HG02938 (cell line): ENCODE measurements around the gene EWSR1.
"Not testable (repeated sequence)": the region's sequence is repeated elsewhere in the genome, so short reads cannot be mapped to it uniquely, and the experiment has no call there.

Experiments
- ATAC-seq: cut with Tn5 transposase; IDR thresholded peaks from one replicate; pipeline ENCODE4 v1.9.1; 2021; ENCODE audit warnings: mild to moderate bottlenecking, moderate library complexity; ENCODE audit not compliant: unreplicated experiment

Gene EWSR1, protein sequence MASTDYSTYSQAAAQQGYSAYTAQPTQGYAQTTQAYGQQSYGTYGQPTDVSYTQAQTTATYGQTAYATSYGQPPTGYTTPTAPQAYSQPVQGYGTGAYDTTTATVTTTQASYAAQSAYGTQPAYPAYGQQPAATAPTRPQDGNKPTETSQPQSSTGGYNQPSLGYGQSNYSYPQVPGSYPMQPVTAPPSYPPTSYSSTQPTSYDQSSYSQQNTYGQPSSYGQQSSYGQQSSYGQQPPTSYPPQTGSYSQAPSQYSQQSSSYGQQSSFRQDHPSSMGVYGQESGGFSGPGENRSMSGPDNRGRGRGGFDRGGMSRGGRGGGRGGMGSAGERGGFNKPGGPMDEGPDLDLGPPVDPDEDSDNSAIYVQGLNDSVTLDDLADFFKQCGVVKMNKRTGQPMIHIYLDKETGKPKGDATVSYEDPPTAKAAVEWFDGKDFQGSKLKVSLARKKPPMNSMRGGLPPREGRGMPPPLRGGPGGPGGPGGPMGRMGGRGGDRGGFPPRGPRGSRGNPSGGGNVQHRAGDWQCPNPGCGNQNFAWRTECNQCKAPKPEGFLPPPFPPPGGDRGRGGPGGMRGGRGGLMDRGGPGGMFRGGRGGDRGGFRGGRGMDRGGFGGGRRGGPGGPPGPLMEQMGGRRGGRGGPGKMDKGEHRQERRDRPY

DNA sequence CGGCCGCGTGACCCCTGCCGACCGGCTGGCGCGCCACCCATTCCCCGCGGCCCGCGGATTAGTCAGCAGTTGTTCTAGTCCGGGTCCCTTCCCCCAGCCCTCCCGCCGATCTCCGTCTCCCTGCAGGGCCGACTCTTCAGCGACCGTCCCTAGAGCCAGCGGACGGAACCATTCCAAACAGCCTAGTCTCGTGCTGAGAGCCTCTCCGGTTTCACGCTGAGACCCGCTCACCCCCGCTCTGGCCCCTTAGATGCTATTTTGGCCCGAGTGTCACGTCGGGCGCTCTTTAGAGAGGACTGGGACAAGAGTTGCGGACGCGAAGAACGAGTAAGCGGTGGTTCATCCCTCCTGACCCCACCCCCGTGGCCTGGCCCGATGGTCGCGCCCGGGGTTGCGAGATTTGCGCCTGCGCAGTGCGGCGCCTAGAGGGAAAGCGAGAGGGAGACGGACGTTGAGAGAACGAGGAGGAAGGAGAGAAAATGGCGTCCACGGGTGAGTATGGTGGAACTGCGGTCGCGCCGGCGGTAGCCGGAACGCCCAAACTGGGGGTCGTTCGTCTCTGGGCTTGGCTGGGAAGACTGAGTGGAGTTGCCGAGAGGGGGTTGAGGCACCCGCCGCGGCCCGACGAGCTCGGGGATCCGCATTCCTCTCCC, at the start of gene EWSR1, which contains the start of gene RHBDD3:
Gene EWSR1 (plus strand): TSS at position 411 of the 653 bp plus-strand sequence. CDS start 69 bp downstream, at position 480.
Gene RHBDD3 (minus strand): TSS at position 124 of the 653 bp plus-strand sequence. CDS start 2,355 bp downstream, outside the sequence.
- ATAC-seq = peak; percentile 77

DNA sequence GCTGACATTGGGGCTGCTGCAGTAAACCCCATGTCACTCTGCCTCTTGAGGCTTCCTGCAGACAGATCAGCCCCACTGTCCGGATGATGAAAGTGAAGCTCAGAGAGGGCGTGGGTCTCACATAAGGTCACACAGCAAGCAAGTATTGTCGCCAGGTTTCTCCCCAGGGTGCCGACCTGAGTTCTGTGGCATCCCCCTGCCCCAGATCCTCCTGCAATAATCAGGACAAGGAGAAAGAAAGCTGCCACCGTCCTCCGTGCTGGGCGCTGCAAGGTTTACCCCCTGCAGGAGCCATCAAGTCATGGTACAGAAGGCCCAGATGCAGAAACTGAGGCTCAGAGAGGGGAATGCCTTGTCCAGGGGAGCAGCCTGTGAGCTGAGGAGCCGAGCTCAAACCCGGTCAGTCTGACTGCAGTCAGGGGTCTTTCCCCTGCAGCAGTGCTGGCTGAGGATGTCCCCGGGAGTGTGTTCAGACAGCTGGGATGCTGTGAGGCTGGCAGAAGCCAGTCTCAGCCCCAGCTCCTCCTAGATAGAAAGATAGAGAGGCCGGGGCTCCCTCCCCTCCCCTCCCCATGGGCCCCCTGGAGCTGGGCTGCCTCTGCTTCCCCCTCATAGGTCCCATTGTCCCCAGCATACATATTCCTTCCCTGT, 49.2 kb upstream of the EWSR1 start:
- ATAC-seq = no peak

DNA sequence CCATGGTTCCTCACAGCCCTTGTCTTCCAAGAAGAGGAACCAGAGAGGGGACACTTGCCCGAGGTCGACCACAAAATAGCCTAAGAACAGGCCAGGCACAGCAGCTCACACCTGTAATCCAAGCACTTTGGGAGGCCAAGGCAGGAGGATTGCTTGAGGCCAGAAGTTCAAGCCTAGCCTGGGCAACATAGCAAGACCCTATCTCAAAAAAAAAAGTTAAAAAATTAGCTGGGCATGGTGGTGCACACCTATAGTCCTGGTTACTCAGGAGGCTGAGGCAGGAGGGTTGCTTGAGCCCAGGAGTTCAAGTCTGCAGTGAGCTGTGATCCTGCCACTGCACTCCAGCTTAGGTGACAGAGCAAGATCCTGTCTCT, 48.7 kb upstream of the EWSR1 start:
- not testable (repeated sequence) for ATAC-seq

DNA sequence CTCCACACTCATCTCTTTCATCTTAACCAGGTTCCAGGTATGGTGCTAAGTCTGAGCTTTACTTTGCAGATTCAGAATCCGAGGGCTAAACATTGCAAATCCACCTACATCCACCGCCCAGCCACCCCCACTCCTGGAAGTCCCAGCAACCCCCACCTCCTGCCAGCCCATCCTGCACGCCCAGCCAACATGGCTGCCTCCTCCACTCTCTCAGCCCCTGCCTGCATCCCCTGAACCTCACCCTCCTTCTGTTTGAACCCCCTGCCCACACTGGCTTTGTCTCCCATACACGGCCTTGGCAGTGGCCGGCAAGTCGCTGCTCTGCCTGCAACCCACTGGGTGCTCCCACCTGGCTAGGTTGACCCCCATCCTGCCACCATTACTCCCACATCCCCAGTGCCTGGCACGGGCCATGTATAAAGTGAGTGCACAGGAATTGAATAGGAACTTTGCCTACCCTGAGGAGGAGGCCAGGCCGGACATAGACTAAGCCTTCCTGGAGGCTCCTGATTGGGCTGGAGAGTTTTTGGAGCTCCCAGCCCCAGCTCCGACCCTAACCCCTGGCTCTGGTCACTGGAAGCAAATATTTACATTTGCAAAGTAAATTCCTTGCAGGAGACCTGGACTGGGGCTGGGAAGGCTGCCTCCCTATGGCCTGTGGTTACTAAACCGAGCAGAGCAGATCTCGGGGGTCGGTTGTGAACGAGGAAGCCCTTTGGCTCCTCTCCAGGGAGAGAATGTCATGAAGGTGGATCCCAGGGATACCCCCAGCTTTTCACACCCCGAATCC, 48.0 kb upstream of the EWSR1 start:
- ATAC-seq = no peak

DNA sequence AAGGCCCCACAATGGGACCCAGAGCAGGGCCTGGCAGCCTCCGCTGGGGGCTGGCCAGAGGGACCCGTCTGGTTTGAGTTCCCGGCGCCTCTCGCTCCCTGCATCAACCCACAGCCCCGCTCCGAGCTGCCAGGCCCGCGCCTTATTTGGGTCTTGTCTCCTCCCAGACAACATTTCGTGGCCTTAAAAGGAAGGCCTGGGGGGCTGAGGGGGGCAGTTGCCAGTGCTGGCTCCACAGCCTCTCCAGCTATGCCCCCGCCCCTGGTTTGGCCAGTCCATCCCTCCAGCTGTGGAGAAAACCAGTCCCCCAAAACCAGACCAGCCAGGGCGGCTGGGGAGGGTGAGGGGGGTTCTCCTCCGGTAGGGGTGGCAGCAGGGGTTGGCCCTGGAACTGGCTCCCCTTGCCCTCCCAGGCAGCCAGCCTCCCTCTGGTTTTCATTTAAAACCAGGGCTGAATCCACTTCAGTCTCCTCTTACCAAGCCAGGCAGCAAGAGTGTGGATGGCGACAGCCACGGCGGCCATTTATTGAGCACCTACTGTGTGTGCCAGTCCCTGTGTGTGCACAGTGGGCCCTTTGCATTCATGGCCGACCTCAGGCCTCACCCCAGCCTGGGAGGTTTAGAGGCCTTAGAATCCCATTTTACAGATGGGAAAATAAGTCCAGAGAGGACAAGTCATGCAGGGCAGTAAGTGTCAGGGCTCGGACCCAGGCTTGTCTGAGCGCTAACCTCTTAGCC, 43.8 kb upstream of the EWSR1 start:
- ATAC-seq = no peak

DNA sequence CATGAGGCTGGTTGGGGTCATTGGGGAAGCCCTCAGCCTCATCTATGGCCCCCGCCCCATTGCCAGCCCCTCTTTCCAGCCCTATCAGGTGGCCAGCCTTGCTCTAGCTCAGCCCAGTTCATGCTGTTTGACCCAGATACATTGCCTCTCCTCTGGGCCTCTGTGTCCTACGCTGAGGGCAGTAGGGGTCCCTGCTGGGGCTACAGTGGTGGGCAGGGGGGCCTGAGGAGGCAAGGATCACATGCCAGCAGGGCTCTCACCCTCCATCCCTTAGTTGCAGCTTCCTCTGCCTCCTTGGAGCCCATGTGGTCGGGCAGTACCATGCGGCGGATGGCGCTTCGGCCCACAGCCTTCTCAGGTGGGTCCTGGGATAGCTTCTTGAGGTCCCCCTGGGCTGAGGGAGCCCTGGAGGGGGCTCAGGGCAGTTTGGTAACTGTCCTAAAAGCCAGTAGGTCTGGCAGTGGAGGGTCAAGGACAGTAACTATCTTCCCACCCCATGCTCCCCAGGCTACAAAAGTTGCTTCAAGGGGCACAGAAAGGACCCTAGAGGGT, 43.1 kb upstream of the EWSR1 start:
- ATAC-seq = no peak

DNA sequence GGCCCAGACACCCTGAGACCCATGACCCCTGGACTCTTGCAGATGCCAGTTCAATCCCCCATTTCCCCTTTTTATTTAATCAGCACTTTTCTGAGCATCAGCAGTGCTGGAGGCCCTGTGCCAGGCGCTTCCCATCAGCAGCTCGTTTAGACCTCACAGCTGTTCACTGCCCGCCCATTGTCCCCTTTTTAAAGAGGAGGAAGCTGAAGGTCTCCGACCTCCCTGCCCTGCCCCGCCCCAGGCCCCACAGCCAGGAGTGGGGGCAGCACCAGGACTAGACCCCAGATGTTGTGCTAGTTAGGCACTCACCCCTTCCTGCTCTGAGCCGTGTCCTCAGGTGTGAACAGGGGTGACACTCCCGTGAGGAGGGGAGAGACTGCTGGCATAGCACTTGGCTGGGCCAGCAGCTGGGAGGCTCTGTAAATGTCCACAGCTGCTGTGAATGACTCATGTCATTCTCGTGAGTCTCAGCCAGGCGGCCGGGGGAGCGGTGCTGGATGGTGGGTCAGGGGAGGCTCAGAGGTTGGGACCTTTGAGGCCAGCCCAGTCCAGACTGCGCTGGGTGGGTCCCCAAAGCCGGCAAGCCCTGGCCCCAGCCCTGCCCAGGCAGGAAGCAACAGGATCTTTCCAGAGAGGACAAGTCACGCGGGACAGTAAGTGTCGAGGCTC, 42.5 kb upstream of the EWSR1 start:
- ATAC-seq = no peak

DNA sequence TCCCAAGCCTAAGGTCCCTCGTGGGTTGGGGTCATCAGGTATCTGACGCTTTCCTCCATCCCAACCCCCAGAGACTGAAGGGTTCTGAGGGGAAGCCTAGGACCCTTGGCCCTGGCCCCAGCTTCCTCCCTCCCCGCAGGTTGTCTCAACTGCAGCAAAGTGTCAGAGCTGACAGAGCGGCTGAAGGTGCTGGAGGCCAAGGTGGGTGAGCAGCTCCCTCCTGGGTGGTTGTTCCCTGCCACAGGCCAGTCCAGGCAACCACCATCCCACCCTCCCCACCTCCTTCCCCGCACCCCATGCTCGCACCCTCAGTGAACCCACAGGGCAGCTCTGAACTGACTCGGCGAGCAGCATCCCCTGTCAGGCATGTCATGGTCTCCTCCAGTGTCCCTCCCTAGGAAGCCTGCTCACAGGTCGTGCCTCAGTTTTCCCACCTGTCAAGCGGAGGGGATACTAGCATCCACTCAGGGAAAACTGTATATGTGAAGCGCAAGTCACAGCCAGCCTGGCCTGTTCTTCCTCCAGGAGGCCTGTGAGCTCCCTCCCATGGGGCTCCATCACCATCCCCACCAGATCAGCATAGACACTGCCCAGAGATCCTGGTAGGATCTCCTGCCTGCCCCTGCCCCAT, 41.6 kb upstream of the EWSR1 start:
- no peak for ATAC-seq

DNA sequence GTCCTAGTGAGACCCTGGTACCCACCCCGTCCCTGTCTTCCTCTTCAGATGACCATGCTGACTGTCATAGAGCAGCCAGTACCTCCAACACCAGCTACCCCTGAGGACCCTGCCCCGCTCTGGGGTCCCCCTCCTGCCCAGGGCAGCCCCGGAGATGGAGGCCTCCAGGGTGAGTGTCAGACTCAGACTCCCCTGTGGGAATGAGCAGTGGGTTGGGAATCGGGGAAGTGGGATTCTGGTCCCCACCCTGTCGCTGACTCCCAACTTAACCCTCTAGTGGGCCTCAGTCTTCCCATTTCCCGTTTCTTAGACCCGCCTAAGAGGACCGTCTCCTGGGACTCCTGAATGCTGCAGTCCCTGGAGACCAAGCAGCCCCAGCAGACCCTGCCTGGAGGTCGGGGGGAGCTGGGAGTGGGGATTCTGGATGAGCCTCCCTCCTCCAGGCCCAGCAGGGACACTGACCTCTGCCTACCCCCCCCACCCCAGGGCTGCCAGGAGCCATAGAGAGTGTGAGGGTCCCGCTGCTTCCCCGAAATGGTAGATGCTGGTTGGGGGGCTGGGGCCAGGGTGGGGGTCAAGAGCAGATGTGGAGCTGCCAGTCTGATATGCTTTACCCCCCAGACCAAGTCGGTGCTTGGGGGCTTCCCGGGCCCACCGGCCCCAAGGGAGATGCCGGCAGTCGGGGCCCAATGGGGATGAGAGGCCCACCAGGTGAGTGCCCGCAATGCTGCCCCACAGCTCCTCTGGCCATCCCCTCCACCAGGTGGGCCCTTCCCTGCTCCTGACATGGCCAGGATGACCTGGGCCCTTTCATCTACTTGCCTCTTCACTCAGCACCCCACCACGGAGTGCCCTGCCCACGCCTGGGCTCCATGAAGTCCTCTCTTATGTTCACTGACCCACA, 36.8 kb upstream of the EWSR1 start:
- ATAC-seq = no peak

DNA sequence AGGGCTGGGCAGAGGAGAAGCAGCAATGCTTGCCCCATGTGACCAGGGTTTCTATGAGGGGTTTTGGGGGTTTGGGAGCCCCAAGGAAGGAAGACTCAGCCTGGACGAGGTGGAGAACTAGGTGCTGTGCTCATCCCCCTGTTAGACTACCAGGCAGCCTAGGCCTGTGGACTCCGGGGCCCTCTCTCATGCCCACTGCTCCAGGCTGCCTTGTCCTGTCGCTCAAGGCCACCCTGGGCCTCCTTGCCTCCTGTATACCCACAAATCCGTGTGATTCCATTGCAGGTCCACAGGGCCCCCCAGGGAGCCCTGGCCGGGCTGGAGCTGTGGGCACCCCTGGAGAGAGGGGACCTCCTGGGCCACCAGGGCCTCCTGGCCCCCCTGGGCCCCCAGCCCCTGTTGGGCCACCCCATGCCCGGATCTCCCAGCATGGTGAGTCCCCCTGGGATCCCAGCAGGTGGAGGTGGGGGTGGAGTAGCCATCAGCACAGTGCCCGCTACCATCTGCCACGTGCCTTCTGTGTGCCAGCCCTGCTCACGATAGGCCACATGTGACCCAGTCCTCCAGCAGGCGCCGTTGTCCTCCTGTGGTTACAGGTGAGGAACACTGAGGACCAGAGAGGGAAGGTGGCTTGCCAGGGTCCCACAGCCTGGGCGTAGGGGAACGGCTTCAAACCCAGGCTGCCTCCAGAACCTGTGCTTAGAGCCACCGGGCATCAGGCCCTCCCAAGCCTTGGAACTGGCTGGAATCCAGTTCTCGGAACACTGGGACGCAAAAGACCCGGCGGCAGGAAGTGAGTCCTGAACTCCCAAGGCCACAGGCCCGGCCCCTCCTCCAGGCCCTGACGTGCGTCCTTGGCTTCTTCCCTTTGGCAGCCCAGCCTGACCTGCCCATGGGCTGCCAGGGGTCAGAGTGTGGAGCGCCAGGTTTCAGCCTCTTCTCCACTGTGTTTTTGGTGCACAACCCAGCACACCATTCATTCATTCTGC, 35.8 kb upstream of the EWSR1 start:
- ATAC-seq = no peak

DNA sequence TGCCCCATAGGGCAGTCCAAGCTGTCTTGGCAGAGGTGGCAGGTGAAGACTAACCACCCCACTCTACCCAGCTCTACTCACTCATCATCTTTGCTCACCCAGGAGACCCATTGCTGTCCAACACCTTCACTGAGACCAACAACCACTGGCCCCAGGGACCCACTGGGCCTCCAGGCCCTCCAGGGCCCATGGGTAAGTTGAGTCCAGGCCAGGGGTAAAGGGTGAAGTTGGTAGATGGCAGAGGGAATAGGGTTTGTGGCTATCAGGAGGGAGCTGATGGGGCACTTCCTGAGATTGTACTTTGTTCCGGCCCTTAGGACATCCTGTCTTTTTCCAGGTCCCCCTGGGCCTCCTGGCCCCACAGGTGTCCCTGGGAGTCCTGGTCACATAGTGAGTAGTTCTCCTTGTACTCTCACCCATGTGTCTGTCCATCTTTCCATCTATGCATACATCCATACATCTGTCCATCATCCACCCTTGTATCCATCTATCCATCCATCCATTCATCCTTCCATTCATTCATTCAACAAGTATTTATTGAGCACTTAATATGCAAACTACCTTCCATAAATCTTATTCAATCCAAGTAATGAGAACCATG, 34.7 kb upstream of the EWSR1 start:
- no peak for ATAC-seq

DNA sequence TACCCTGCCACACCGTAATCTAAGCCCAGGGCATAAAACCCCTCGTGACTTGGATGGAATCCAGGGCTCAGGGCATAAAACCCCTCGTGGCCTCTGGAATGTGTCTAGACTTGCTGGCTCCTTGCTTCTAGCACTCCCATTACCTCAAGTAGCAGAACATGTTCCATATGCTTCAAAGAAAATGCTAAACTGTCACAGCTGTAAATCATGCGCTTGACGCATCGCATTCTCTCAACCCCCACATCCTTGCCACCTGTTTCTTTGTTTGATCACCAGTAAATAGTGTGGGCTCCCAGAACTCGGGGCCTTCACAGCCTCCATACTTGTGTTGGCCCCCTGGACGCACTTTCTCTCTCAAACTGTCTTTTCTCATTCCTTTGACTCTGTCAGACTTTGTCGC, 27.6 kb upstream of the EWSR1 start:
- not testable (repeated sequence) for ATAC-seq

DNA sequence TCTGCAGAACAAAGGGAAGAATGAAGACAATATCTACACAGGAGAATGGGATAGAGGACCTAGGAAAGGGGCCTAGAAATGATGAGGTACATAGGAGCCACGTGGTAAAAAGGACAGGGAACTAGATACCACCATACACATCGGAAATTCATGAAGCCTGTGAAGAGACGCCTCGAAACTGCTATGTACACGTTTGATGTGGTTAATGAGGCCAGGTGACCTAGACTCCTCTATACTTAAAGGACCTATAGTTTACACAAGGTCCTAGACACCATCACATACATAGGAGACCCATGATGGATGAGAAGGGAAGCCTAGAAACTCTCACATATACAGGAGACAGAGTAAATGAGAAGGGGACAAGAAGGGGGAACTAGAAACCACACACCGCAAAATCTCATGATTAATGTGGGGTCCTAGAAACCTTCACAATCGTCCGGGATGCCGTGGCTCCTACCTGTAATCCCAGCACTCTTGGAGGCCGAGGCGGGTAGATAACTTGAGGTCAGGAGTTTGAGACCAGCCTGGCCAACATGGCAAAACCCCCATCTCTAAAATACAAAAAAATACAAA, 24.1 kb upstream of the EWSR1 start:
- no peak for ATAC-seq

DNA sequence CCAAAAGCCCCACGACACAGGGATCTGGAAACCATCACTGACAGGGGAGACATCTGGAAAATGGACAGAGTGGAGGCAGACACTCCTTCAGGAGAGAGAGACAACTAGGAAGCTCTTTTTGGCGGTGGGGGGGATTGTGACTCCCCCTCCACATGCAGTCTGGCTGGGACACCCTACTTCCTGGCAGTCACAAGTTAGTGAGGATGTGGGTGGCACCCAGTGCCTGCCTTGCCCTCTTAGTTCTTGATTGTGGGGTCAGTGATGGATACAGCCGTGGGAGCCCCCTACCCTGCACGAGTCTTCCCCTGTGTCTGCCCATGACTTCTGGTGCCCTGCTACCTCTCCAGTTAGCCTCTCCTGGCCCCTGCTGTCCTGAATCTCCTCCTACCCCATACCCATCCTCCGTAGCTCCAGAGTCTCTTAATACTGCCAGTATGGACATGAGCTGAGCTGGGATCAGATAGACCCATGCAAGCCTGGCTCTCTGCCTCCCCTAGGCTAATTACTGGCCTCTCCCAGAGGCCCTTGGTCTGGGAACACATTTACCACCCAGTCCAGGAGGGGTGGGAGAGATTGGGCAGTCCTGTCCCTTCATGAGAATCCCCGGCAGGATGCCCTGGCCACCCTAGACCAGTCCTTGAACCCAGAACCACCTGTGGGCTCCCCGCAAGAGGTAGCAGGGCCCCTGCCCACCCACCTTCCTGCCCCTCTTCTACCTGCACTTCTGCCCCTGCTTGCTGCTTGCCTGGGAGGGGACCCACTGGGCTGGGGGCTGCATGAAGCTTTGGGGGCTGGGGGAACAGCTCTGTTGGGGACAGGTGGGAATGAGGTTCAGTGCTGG, 23.1 kb upstream of the EWSR1 start:
- no peak for ATAC-seq
